ENCODE results near the gene PNPLA2.

Gene PNPLA2

GRCh38 chr11:795634-796564 is 22.8 kb upstream of the PNPLA2 start:
- TF ChIP-seq EZH2 (IDR thresholded peaks at IDR 0.05) (no peak), FOXP2 (optimal IDR thresholded peaks at IDR 0.05; ENCODE audit: control extremely low read depth, extremely low read length, insufficient read depth) (no peak), POLR2AphosphoS5 (IDR thresholded peaks at IDR 0.05; ENCODE audit: borderline replicate concordance, low read depth, low read length) (peak; percentile 46)
- no peak for DNase-seq (ENCODE audit: low read depth, low spot score)
- peak overlapping the region; percentile 89; the same call in 1 of the 2 replicates for H3K27ac ChIP-seq
- no peaks in the 10 kb centered on the region; the same call in 1 of the 2 replicates for H3K36me3 ChIP-seq (ENCODE audit: insufficient read depth, low read length)
- H3K9ac ChIP-seq (ENCODE audit: insufficient read length) = peak overlapping the region; percentile 60
- H3K4me3 ChIP-seq = peak overlapping the region; percentile 94
- H3K9me3 ChIP-seq (ENCODE audit: low read depth, low read length) = no peaks in the 10 kb centered on the region

- Histone ChIP-seq H3K4me3 (peak overlapping the region; percentile 94), H3K36me3 (ENCODE audit: insufficient read depth, low read length) (no peaks in the 10 kb centered on the region; the same call in 1 of the 2 replicates), H3K27ac (peak overlapping the region; percentile 89), H3K9ac (ENCODE audit: insufficient read length) (peak overlapping the region; percentile 12), H3K9me3 (ENCODE audit: low read depth, low read length) (no peaks in the 10 kb centered on the region)
- TF ChIP-seq EZH2 (IDR thresholded peaks at IDR 0.05) = no peak
- no peak for TF ChIP-seq FOXP2 (optimal IDR thresholded peaks at IDR 0.05; ENCODE audit: control extremely low read depth, extremely low read length, insufficient read depth)
- no peak; the same call in 1 of the 2 replicates for TF ChIP-seq POLR2AphosphoS5 (IDR thresholded peaks at IDR 0.05; ENCODE audit: borderline replicate concordance, low read depth, low read length)
- no peak for DNase-seq (ENCODE audit: low read depth, low spot score)
Observed at GRCh38 chr11:796565-797295, 22.0 kb upstream of the PNPLA2 start.

GRCh38 chr11:797296-798092 is 21.2 kb upstream of the PNPLA2 start:
- Histone ChIP-seq H3K9ac (ENCODE audit: insufficient read length) (peak overlapping the region; percentile 74), H3K27ac (peak overlapping the region; percentile 89), H3K4me3 (peak overlapping the region; percentile 94), H3K9me3 (ENCODE audit: low read depth, low read length) (no peaks in the 10 kb centered on the region), H3K36me3 (ENCODE audit: insufficient read depth, low read length) (no peaks in the 10 kb centered on the region; the same call in 1 of the 2 replicates)
- TF ChIP-seq EZH2 (IDR thresholded peaks at IDR 0.05) (no peak), POLR2AphosphoS5 (IDR thresholded peaks at IDR 0.05; ENCODE audit: borderline replicate concordance, low read depth, low read length) (no peak), FOXP2 (optimal IDR thresholded peaks at IDR 0.05; ENCODE audit: control extremely low read depth, extremely low read length, insufficient read depth) (no peak)
- DNase-seq (ENCODE audit: low read depth, low spot score) = peak; percentile 56

GRCh38 chr11:798093-798713 is 20.5 kb upstream of the PNPLA2 start, which contains the start of gene SLC25A22:
Gene SLC25A22 (minus strand): TSS chr11:798281. CDS start chr11:795006, 3,275 bp downstream.
- Histone ChIP-seq H3K4me3 (peak within 1 kb of the TSS; percentile 94), H3K36me3 (ENCODE audit: insufficient read depth, low read length) (no peaks in the 10 kb centered on the region; the same call in 1 of the 2 replicates), H3K9me3 (ENCODE audit: low read depth, low read length) (no peaks in the 10 kb centered on the region), H3K9ac (ENCODE audit: insufficient read length) (peak within 1 kb of the TSS; percentile 74), H3K27ac (peak within 1 kb of the TSS; percentile 89)
- no peak for DNase-seq (ENCODE audit: low read depth, low spot score)
- TF ChIP-seq FOXP2 (optimal IDR thresholded peaks at IDR 0.05; ENCODE audit: control extremely low read depth, extremely low read length, insufficient read depth) = no peak
- TF ChIP-seq EZH2 (IDR thresholded peaks at IDR 0.05) = no peak
- no peak; the same call in 1 of the 2 replicates for TF ChIP-seq POLR2AphosphoS5 (IDR thresholded peaks at IDR 0.05; ENCODE audit: borderline replicate concordance, low read depth, low read length)

GRCh38 chr11:799641-800316 is 18.9 kb upstream of the PNPLA2 start:
- no peak overlapping the region for H3K27ac ChIP-seq
- TF ChIP-seq EZH2 (IDR thresholded peaks at IDR 0.05) = no peak
- TF ChIP-seq POLR2AphosphoS5 (IDR thresholded peaks at IDR 0.05; ENCODE audit: borderline replicate concordance, low read depth, low read length) = no peak
- no peak for TF ChIP-seq FOXP2 (optimal IDR thresholded peaks at IDR 0.05; ENCODE audit: control extremely low read depth, extremely low read length, insufficient read depth)
- no peaks in the 10 kb centered on the region for H3K9me3 ChIP-seq (ENCODE audit: low read depth, low read length)
- no peak overlapping the region for H3K4me3 ChIP-seq
- H3K36me3 ChIP-seq (ENCODE audit: insufficient read depth, low read length) = no peaks in the 10 kb centered on the region; the same call in 1 of the 2 replicates
- no peak overlapping the region for H3K9ac ChIP-seq (ENCODE audit: insufficient read length)
- DNase-seq (ENCODE audit: low read depth, low spot score) = no peak

- Histone ChIP-seq H3K36me3 (ENCODE audit: insufficient read depth, low read length) (no peaks in the 10 kb centered on the region; the same call in 1 of the 2 replicates), H3K9me3 (ENCODE audit: low read depth, low read length) (no peaks in the 10 kb centered on the region), H3K4me3 (no peak overlapping the region), H3K27ac (no peak overlapping the region), H3K9ac (ENCODE audit: insufficient read length) (no peak overlapping the region)
- no peak for DNase-seq (ENCODE audit: low read depth, low spot score)
- TF ChIP-seq EZH2 (IDR thresholded peaks at IDR 0.05) (no peak), POLR2AphosphoS5 (IDR thresholded peaks at IDR 0.05; ENCODE audit: borderline replicate concordance, low read depth, low read length) (no peak), FOXP2 (optimal IDR thresholded peaks at IDR 0.05; ENCODE audit: control extremely low read depth, extremely low read length, insufficient read depth) (no peak)
Observed at GRCh38 chr11:800473-800872, 18.2 kb upstream of the PNPLA2 start.
